ENCODE results near the gene POU6F2.
A peak's percentile ranks its signal among the peaks of the same experiment; 100 is the strongest.

POU6F2 gene

GRCh38 chr7:39161903-39162302 lies 184.2 kb downstream of the POU6F2 start:
- Histone ChIP-seq H2BK15ac (replicated peaks; ENCODE audit: low read depth) (no peak overlapping the region), H4K8ac (ENCODE audit: low read depth, low read length) (no peak overlapping the region), H2BK120ac (ENCODE audit: low read depth, low read length) (no peak overlapping the region), H3K4ac (ENCODE audit: low read depth, low read length) (no peak overlapping the region), H3K27me3 (ENCODE audit: insufficient read depth, low read length, poor library complexity) (no peaks in the 10 kb centered on the region), H3K79me1 (ENCODE audit: low read length) (no peaks in the 10 kb centered on the region), H3K56ac (ENCODE audit: low read length) (no peak overlapping the region), H3K9ac (ENCODE audit: low read length) (no peak overlapping the region), H3K27ac (ENCODE audit: low read depth, low read length) (no peak overlapping the region), H3K4me2 (ENCODE audit: low read length) (no peak overlapping the region), H3K4me3 (ENCODE audit: low read length) (no peak overlapping the region), H3K23ac (ENCODE audit: low read length) (no peak overlapping the region), H3K36me3 (ENCODE audit: control insufficient read depth, insufficient read depth, low read length) (no peaks in the 10 kb centered on the region), H3K18ac (ENCODE audit: low read length) (no peak overlapping the region), H3K79me2 (ENCODE audit: control insufficient read depth, insufficient read depth, low read length) (no peaks in the 10 kb centered on the region), H2AK5ac (ENCODE audit: low read length) (no peak overlapping the region), H3K4me1 (ENCODE audit: control insufficient read depth, low read depth, low read length) (no peaks in the 10 kb centered on the region), H4K5ac (ENCODE audit: low read length) (no peak overlapping the region), H2BK5ac (ENCODE audit: low read length) (no peak overlapping the region)
- DNase-seq: no peak
- WGBS (ENCODE audit: extremely low coverage, insufficient coverage, low lambda C conversion rate): no CpG with 5 or more reads among the region's 2 CpGs

GRCh38 chr7:39164887-39165286 lies 187.2 kb downstream of the POU6F2 start:
- Histone ChIP-seq H3K9ac (ENCODE audit: low read length) (no peak overlapping the region), H3K79me1 (ENCODE audit: low read length) (no peaks in the 10 kb centered on the region), H3K4ac (ENCODE audit: low read depth, low read length) (no peak overlapping the region), H3K4me1 (ENCODE audit: control insufficient read depth, low read depth, low read length) (no peaks in the 10 kb centered on the region), H3K4me2 (ENCODE audit: low read length) (no peak overlapping the region), H2BK120ac (ENCODE audit: low read depth, low read length) (no peak overlapping the region), H3K27me3 (ENCODE audit: insufficient read depth, low read length, poor library complexity) (no peaks in the 10 kb centered on the region), H3K23ac (ENCODE audit: low read length) (no peak overlapping the region), H2AK5ac (ENCODE audit: low read length) (no peak overlapping the region), H3K4me3 (ENCODE audit: low read length) (no peak overlapping the region), H3K18ac (ENCODE audit: low read length) (no peak overlapping the region), H2BK15ac (replicated peaks; ENCODE audit: low read depth) (no peak overlapping the region), H3K56ac (ENCODE audit: low read length) (no peak overlapping the region), H3K27ac (ENCODE audit: low read depth, low read length) (no peak overlapping the region), H2BK5ac (ENCODE audit: low read length) (no peak overlapping the region), H3K36me3 (ENCODE audit: control insufficient read depth, insufficient read depth, low read length) (no peaks in the 10 kb centered on the region), H3K79me2 (ENCODE audit: control insufficient read depth, insufficient read depth, low read length) (no peaks in the 10 kb centered on the region), H4K5ac (ENCODE audit: low read length) (no peak overlapping the region), H4K8ac (ENCODE audit: low read depth, low read length) (no peak overlapping the region)
- no peak for DNase-seq
- no CpG with 5 or more reads among the region's 4 CpGs for WGBS (ENCODE audit: extremely low coverage, insufficient coverage, low lambda C conversion rate)

DNA sequence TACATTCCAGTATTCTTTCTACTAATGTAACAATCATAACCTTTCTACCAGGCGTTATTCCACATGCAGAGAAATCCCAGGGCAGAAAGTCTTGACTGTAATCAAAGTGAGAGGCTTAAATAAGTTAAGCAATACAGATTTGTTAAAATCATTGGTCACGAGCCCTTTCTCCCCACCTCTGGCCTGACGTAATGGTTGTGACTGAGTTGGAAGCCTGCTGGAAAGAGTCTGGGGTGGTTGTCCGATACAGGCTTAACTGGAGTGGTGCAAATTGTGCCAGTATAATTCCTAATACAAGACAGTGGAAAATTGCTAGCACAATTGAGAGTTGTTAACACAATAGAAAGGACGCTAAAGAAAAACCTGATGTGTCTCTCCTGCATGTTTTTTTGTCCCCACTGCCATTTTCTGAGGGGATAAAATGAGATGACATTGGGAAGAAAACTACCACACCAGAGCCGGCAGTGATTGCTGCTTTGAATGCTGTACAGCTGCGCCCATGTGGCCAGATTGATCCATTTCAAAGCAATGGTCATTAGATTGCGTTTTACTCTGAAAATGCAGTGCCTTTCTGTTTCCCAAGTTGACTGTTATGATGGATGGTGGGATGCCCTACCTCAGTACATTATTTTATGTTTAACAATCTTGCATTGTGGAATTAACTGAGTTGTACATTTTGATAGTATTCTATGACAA lies 190.8 kb downstream of the POU6F2 start:
- Histone ChIP-seq H3K27ac (ENCODE audit: low read depth, low read length) (no peak overlapping the region), H3K4ac (ENCODE audit: low read depth, low read length) (peak overlapping the region; percentile 27), H3K4me1 (ENCODE audit: control insufficient read depth, low read depth, low read length) (no peaks in the 10 kb centered on the region), H3K18ac (ENCODE audit: low read length) (no peak overlapping the region), H4K8ac (ENCODE audit: low read depth, low read length) (no peak overlapping the region), H3K79me1 (ENCODE audit: low read length) (no peaks in the 10 kb centered on the region), H3K36me3 (ENCODE audit: control insufficient read depth, insufficient read depth, low read length) (no peaks in the 10 kb centered on the region), H4K5ac (ENCODE audit: low read length) (no peak overlapping the region), H3K4me3 (ENCODE audit: low read length) (no peak overlapping the region), H2AK5ac (ENCODE audit: low read length) (no peak overlapping the region), H3K56ac (ENCODE audit: low read length) (no peak overlapping the region), H3K27me3 (ENCODE audit: insufficient read depth, low read length, poor library complexity) (no peaks in the 10 kb centered on the region), H3K79me2 (ENCODE audit: control insufficient read depth, insufficient read depth, low read length) (no peaks in the 10 kb centered on the region), H2BK5ac (ENCODE audit: low read length) (no peak overlapping the region), H3K4me2 (ENCODE audit: low read length) (no peak overlapping the region), H2BK15ac (replicated peaks; ENCODE audit: low read depth) (no peak overlapping the region), H3K9ac (ENCODE audit: low read length) (no peak overlapping the region), H2BK120ac (ENCODE audit: low read depth, low read length) (no peak overlapping the region), H3K23ac (ENCODE audit: low read length) (no peak overlapping the region)
- DNase-seq: no peak
- no CpG with 5 or more reads among the region's 8 CpGs for WGBS (ENCODE audit: extremely low coverage, insufficient coverage, low lambda C conversion rate)

- H3K4me2 ChIP-seq (ENCODE audit: low read length): no peak overlapping the region
- no peaks in the 10 kb centered on the region for H3K79me2 ChIP-seq (ENCODE audit: control insufficient read depth, insufficient read depth, low read length)
- no peaks in the 10 kb centered on the region for H3K79me1 ChIP-seq (ENCODE audit: low read length)
- H2BK15ac ChIP-seq (replicated peaks; ENCODE audit: low read depth): no peak overlapping the region
- peak; percentile 62 for DNase-seq
- H3K18ac ChIP-seq (ENCODE audit: low read length): no peak overlapping the region
- no peak overlapping the region for H2BK120ac ChIP-seq (ENCODE audit: low read depth, low read length)
- no peak overlapping the region for H3K4ac ChIP-seq (ENCODE audit: low read depth, low read length)
- no peak overlapping the region for H3K9ac ChIP-seq (ENCODE audit: low read length)
- H3K23ac ChIP-seq (ENCODE audit: low read length): no peak overlapping the region
- no peak overlapping the region for H4K5ac ChIP-seq (ENCODE audit: low read length)
- H2BK5ac ChIP-seq (ENCODE audit: low read length): no peak overlapping the region
- no peak overlapping the region for H2AK5ac ChIP-seq (ENCODE audit: low read length)
- no peak overlapping the region for H3K4me3 ChIP-seq (ENCODE audit: low read length)
- WGBS (ENCODE audit: extremely low coverage, insufficient coverage, low lambda C conversion rate): no CpG with 5 or more reads among the region's 1 CpG
- no peak overlapping the region for H3K56ac ChIP-seq (ENCODE audit: low read length)
- H3K27ac ChIP-seq (ENCODE audit: low read depth, low read length): no peak overlapping the region
- H4K8ac ChIP-seq (ENCODE audit: low read depth, low read length): no peak overlapping the region
- no peaks in the 10 kb centered on the region for H3K27me3 ChIP-seq (ENCODE audit: insufficient read depth, low read length, poor library complexity)
- H3K4me1 ChIP-seq (ENCODE audit: control insufficient read depth, low read depth, low read length): no peaks in the 10 kb centered on the region
- no peaks in the 10 kb centered on the region for H3K36me3 ChIP-seq (ENCODE audit: control insufficient read depth, insufficient read depth, low read length)
Measured at GRCh38 chr7:39172137-39172536, 194.4 kb downstream of the POU6F2 start.

DNA sequence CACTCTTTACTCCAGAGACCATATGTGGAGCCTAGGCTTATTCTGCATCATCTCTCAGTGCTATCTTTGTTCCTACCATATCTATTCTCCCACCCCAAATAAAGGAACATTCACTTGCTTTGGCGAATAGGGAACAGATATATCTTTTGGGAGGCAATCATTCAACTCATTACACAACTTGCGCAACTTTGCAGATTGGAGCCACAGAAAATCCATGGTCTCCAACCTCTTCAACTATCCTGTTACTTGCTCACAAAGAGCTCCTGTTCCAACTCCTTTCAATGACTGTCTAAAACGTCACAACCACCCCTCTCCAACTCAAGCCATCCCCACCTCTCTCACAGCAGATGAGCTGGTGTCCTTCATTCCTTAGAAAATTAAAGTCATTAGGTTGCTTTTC lies 203.7 kb downstream of the POU6F2 start:
- Histone ChIP-seq H2BK15ac (replicated peaks; ENCODE audit: low read depth) (no peak overlapping the region), H3K56ac (ENCODE audit: low read length) (no peak overlapping the region), H2AK5ac (ENCODE audit: low read length) (no peak overlapping the region), H2BK120ac (ENCODE audit: low read depth, low read length) (no peak overlapping the region), H3K79me2 (ENCODE audit: control insufficient read depth, insufficient read depth, low read length) (no peaks in the 10 kb centered on the region), H3K27me3 (ENCODE audit: insufficient read depth, low read length, poor library complexity) (no peaks in the 10 kb centered on the region), H4K5ac (ENCODE audit: low read length) (no peak overlapping the region), H3K18ac (ENCODE audit: low read length) (no peak overlapping the region), H3K4ac (ENCODE audit: low read depth, low read length) (no peak overlapping the region), H4K8ac (ENCODE audit: low read depth, low read length) (no peak overlapping the region), H3K36me3 (ENCODE audit: control insufficient read depth, insufficient read depth, low read length) (no peaks in the 10 kb centered on the region), H3K4me3 (ENCODE audit: low read length) (no peak overlapping the region), H3K4me1 (ENCODE audit: control insufficient read depth, low read depth, low read length) (peaks cover 2% of the 10 kb centered on the region), H2BK5ac (ENCODE audit: low read length) (no peak overlapping the region), H3K9ac (ENCODE audit: low read length) (no peak overlapping the region), H3K4me2 (ENCODE audit: low read length) (no peak overlapping the region), H3K27ac (ENCODE audit: low read depth, low read length) (no peak overlapping the region), H3K79me1 (ENCODE audit: low read length) (no peaks in the 10 kb centered on the region), H3K23ac (ENCODE audit: low read length) (no peak overlapping the region)
- whole genome bisulfite sequencing (ENCODE audit: extremely low coverage, insufficient coverage, low lambda C conversion rate): no CpG with 5 or more reads among the region's 3 CpGs
- DNase-seq: no peak

- Histone ChIP-seq H3K4ac (ENCODE audit: low read depth, low read length) (no peak overlapping the region), H3K18ac (ENCODE audit: low read length) (no peak overlapping the region), H3K4me1 (ENCODE audit: control insufficient read depth, low read depth, low read length) (peaks cover 6% of the 10 kb centered on the region), H3K4me2 (ENCODE audit: low read length) (no peak overlapping the region), H3K27me3 (ENCODE audit: insufficient read depth, low read length, poor library complexity) (no peaks in the 10 kb centered on the region), H3K36me3 (ENCODE audit: control insufficient read depth, insufficient read depth, low read length) (no peaks in the 10 kb centered on the region), H3K56ac (ENCODE audit: low read length) (no peak overlapping the region), H4K5ac (ENCODE audit: low read length) (no peak overlapping the region), H2BK15ac (replicated peaks; ENCODE audit: low read depth) (no peak overlapping the region), H3K79me1 (ENCODE audit: low read length) (no peaks in the 10 kb centered on the region), H3K79me2 (ENCODE audit: control insufficient read depth, insufficient read depth, low read length) (no peaks in the 10 kb centered on the region), H3K23ac (ENCODE audit: low read length) (no peak overlapping the region), H3K9ac (ENCODE audit: low read length) (no peak overlapping the region), H3K27ac (ENCODE audit: low read depth, low read length) (no peak overlapping the region), H2AK5ac (ENCODE audit: low read length) (no peak overlapping the region), H3K4me3 (ENCODE audit: low read length) (no peak overlapping the region), H2BK5ac (ENCODE audit: low read length) (no peak overlapping the region), H2BK120ac (ENCODE audit: low read depth, low read length) (no peak overlapping the region), H4K8ac (ENCODE audit: low read depth, low read length) (no peak overlapping the region)
- WGBS (ENCODE audit: extremely low coverage, insufficient coverage, low lambda C conversion rate): 100% methylated on average over 1 of the region's 2 CpGs
- no peak for DNase-seq
Measured at GRCh38 chr7:39183796-39184195, 206.1 kb downstream of the POU6F2 start.
